Stimulated activated naive CD8-positive, alpha-beta T cell treated with anti-CD3 and anti-CD28 coated beads, Interleukin-15, Interleukin-2, amounts not matched to agents 100 U/mL and 50 U/mL, for 24 hours (primary cell): ENCODE measurements around the gene ERFL.

Source experiments
- ATAC-seq: fragments of 150-1000 bp; cut with Tn5 transposase; one replicate; pipeline ENCODE4 v1.10.0; 2021
- DNase-seq: peaks from one replicate; pipeline ENCODE4 v3.0.0; 2021

The ERFL gene

GRCh38 chr19:41913538-41914423 lies 14.5 kb downstream of the ERFL start:
- DNase-seq (no peak), ATAC-seq (no peak)

- DNase-seq (no peak), ATAC-seq (peak; percentile 11)
Observed at GRCh38 chr19:41912899-41913537, 15.2 kb downstream of the ERFL start.

- no peak for ATAC-seq
- no peak for DNase-seq
Observed at GRCh38 chr19:41911889-41912731, 16.1 kb downstream of the ERFL start.

- no peak for DNase-seq
- ATAC-seq: peak; percentile 12
Observed at GRCh38 chr19:41910992-41911888, 17.0 kb downstream of the ERFL start.

GRCh38 chr19:41910240-41910991 lies 17.8 kb downstream of the ERFL start:
- DNase-seq: no peak
- ATAC-seq: peak; percentile 5

GRCh38 chr19:41909706-41910105 lies 18.5 kb downstream of the ERFL start:
- DNase-seq (no peak), ATAC-seq (no peak)

- DNase-seq: no peak
- no peak for ATAC-seq
Observed at GRCh38 chr19:41908724-41909464, 19.4 kb downstream of the ERFL start.

- ATAC-seq: no peak
- no peak for DNase-seq
Observed at GRCh38 chr19:41907994-41908615, 20.1 kb downstream of the ERFL start.

- DNase-seq: no peak
- no peak for ATAC-seq
Observed at GRCh38 chr19:41906916-41907680, 21.2 kb downstream of the ERFL start.

GRCh38 chr19:41906271-41906670 lies 22.0 kb downstream of the ERFL start:
- no peak for DNase-seq
- ATAC-seq: no peak

GRCh38 chr19:41905273-41906002 lies 22.8 kb downstream of the ERFL start:
- ATAC-seq (no peak), DNase-seq (no peak)

GRCh38 chr19:41904118-41904870 lies 24.0 kb downstream of the ERFL start:
- DNase-seq (no peak), ATAC-seq (no peak)

- no peak for ATAC-seq
- no peak for DNase-seq
Observed at GRCh38 chr19:41903193-41903953, 24.9 kb downstream of the ERFL start.

GRCh38 chr19:41902594-41902993 lies 25.7 kb downstream of the ERFL start:
- ATAC-seq (no peak), DNase-seq (no peak)

GRCh38 chr19:41901707-41902360 lies 26.4 kb downstream of the ERFL start:
- ATAC-seq (no peak), DNase-seq (no peak)

- DNase-seq: no peak
- ATAC-seq: no peak
Observed at GRCh38 chr19:41898235-41898634, 30.0 kb downstream of the ERFL start.
